H9 (cell line): Measurements from ENCODE around the gene ACRV1. TPM values are rescaled to one million over a fixed set of nuclear protein-coding genes. Genes with fewer than 3 reads are reported as not detected.

Experiments used
- DNase-seq: peaks from one replicate; pipeline ENCODE4 v3.0.0-alpha.2; 2017
- H2AFZ ChIP-seq: one replicate; pipeline ENCODE4 v1.6.1; 2013; ENCODE audit warnings: mild to moderate bottlenecking, low read length, control low read depth, moderate library complexity
- H2AK5ac ChIP-seq: 2 replicates; pipeline ENCODE4 v1.6.1; 2013; ENCODE audit warnings: low read length, control low read depth, mixed read lengths; ENCODE audit not compliant: insufficient read length
- H2BK120ac ChIP-seq: one replicate; pipeline ENCODE4 v1.6.1; 2013; ENCODE audit warnings: low read depth, mild to moderate bottlenecking, low read length, control low read depth, inconsistent platforms; ENCODE audit not compliant: poor library complexity, severe bottlenecking
- H2BK12ac ChIP-seq: 2 replicates; pipeline ENCODE4 v1.6.1; 2013; ENCODE audit warnings: low read length, control low read depth, mixed read lengths, low read depth; ENCODE audit not compliant: insufficient read length
- H2BK15ac ChIP-seq: 2 replicates; pipeline ENCODE4 v1.6.1; 2013; ENCODE audit warnings: low read depth, low read length, control low read depth
- H2BK20ac ChIP-seq: one replicate; pipeline ENCODE4 v1.6.1; 2013; ENCODE audit warnings: low read depth, mild to moderate bottlenecking, low read length, control low read depth, inconsistent platforms; ENCODE audit not compliant: poor library complexity, severe bottlenecking
- H2BK5ac ChIP-seq: 2 replicates; pipeline ENCODE4 v1.6.1; 2013; ENCODE audit warnings: low read length, control low read depth, mixed read lengths; ENCODE audit not compliant: insufficient read length
- H3K14ac ChIP-seq: 2 replicates; pipeline ENCODE4 v1.6.1; 2013; ENCODE audit warnings: low read length, control low read depth; ENCODE audit not compliant: insufficient read depth
- H3K18ac ChIP-seq: 2 replicates; pipeline ENCODE4 v1.6.1; 2013; ENCODE audit warnings: low read depth, mild to moderate bottlenecking, mixed read lengths, low read length, control low read depth; ENCODE audit not compliant: insufficient read length
- H3K23ac ChIP-seq: 2 replicates; pipeline ENCODE4 v1.6.1; 2013; ENCODE audit warnings: low read length, control low read depth, mixed read lengths, low read depth; ENCODE audit not compliant: insufficient read length
- H3K23me2 ChIP-seq: 2 replicates; pipeline ENCODE4 v1.6.1; 2013; ENCODE audit warnings: low read depth, mild to moderate bottlenecking, mixed read lengths, low read length, control low read depth; ENCODE audit not compliant: insufficient read length, poor library complexity, severe bottlenecking
- H3K27ac ChIP-seq: 2 replicates; pipeline ENCODE4 v1.5.1; 2013; ENCODE audit warnings: low read length, control low read depth, mixed read lengths, low read depth; ENCODE audit not compliant: insufficient read length
- H3K27me3 ChIP-seq: 2 replicates; pipeline ENCODE4 v1.6.1; 2013; ENCODE audit warnings: low read length, control low read depth, inconsistent platforms; ENCODE audit not compliant: insufficient read depth
- H3K4ac ChIP-seq: 2 replicates; pipeline ENCODE4 v1.6.1; 2013; ENCODE audit warnings: low read depth, mild to moderate bottlenecking, control low read depth, inconsistent platforms, low read length, moderate library complexity
- H3K4me1 ChIP-seq: 2 replicates; pipeline ENCODE4 v1.6.1; 2013; ENCODE audit warnings: low read length, control low read depth, inconsistent platforms; ENCODE audit not compliant: insufficient read depth
- H3K4me2 ChIP-seq: 2 replicates; pipeline ENCODE4 v1.6.1; 2013; ENCODE audit warnings: low read length, control low read depth, mixed read lengths; ENCODE audit not compliant: insufficient read length, insufficient read depth
- H3K56ac ChIP-seq: 2 replicates; pipeline ENCODE4 v1.6.1; 2013; ENCODE audit warnings: low read depth, mild to moderate bottlenecking, mixed read lengths, low read length, control low read depth; ENCODE audit not compliant: insufficient read length
- H3K79me1 ChIP-seq: 2 replicates; pipeline ENCODE4 v1.6.1; 2013; ENCODE audit warnings: low read depth, mild to moderate bottlenecking, moderate library complexity, low read length, control low read depth, inconsistent platforms; ENCODE audit not compliant: insufficient read depth, poor library complexity, severe bottlenecking
- H3K79me2 ChIP-seq: 2 replicates; pipeline ENCODE4 v1.6.1; 2013; ENCODE audit warnings: low read length, control low read depth, inconsistent platforms; ENCODE audit not compliant: insufficient read depth
- H3K9ac ChIP-seq: 2 replicates; pipeline ENCODE4 v1.6.1; 2013; ENCODE audit warnings: low read length, control low read depth, mixed read lengths; ENCODE audit not compliant: insufficient read length; ENCODE audit errors: extremely low read depth
- H3K9me3 ChIP-seq: one replicate; pipeline ENCODE4 v1.6.1; 2013; ENCODE audit warnings: low read depth, low read length, inconsistent platforms; ENCODE audit not compliant: control insufficient read depth
- H3T11ph ChIP-seq: one replicate; pipeline ENCODE4 v1.6.1; 2013; ENCODE audit warnings: mild to moderate bottlenecking, low read length, control low read depth, inconsistent platforms
- H4K20me1 ChIP-seq: one replicate; pipeline ENCODE4 v1.6.1; 2013; ENCODE audit not compliant: control insufficient read depth, insufficient read length, insufficient read depth
- H4K5ac ChIP-seq: 2 replicates; pipeline ENCODE4 v1.6.1; 2013; ENCODE audit warnings: low read depth, mild to moderate bottlenecking, mixed read lengths, low read length, control low read depth; ENCODE audit not compliant: insufficient read length
- H4K8ac ChIP-seq: replicated peaks from 2 replicates; pipeline ENCODE4 v1.6.1; 2013; ENCODE audit warnings: low read length, control low read depth, mixed read lengths, low read depth; ENCODE audit not compliant: insufficient read length
- H4K91ac ChIP-seq: 2 replicates; pipeline ENCODE4 v1.6.1; 2013; ENCODE audit warnings: low read depth, mild to moderate bottlenecking, moderate library complexity, mixed read lengths, low read length, control low read depth; ENCODE audit not compliant: insufficient read length
- H3K27ac Mint-ChIP-seq, 3 experiments: 2 replicates in 2 of 3; 3 replicates in 1 of 3; pipeline ENCODE4 v1.8.0; 2020 to 2021; ENCODE audit warnings: mixed read lengths in 3 of 3, mild to moderate bottlenecking in 1 of 3, moderate library complexity in 1 of 3
- H3K27me3 Mint-ChIP-seq: 2 replicates; pipeline ENCODE4 v1.8.0; 2021; ENCODE audit warnings: low read depth, mild to moderate bottlenecking, moderate library complexity, mixed read lengths
- H3K36me3 Mint-ChIP-seq, 3 experiments: 2 replicates in 2 of 3; 3 replicates in 1 of 3; pipeline ENCODE4 v1.8.0; 2020 to 2021; ENCODE audit warnings: low read depth in 3 of 3, mixed read lengths in 3 of 3; ENCODE audit not compliant: insufficient read depth in 1 of 3
- H3K4me1 Mint-ChIP-seq, 2 experiments: 2 replicates each; pipeline ENCODE4 v1.8.0; 2020; ENCODE audit warnings: mixed read lengths in 2 of 2
- H3K4me3 Mint-ChIP-seq, 2 experiments: 2 replicates in 1 of 2; 3 replicates in 1 of 2; pipeline ENCODE4 v1.8.0; 2020 to 2021; ENCODE audit warnings: mild to moderate bottlenecking in 2 of 2, mixed read lengths in 2 of 2, moderate library complexity in 1 of 2
- H3K9me3 Mint-ChIP-seq, 2 experiments: 2 replicates in 1 of 2; 3 replicates in 1 of 2; pipeline ENCODE4 v1.8.0; 2020; ENCODE audit warnings: mild to moderate bottlenecking in 2 of 2, mixed read lengths in 2 of 2, moderate library complexity in 1 of 2
- CTCF ChIP-seq: fragments of 200-600 bp; sonication (generic); conservative IDR thresholded peaks from 3 replicates; pipeline ENCODE4 v1.8.0; 2021; ENCODE audit warnings: antibody characterized with exemption, mild to moderate bottlenecking
- WGBS: extraction: QIAGEN DNeasy Blood & Tissue Kit; methylation state at CpG from one replicate; pipeline ENCODE4 v1.1.7; 2013; ENCODE audit warnings: missing lambda C conversion rate, low lambda C conversion rate, mixed read lengths; ENCODE audit not compliant: insufficient read length; ENCODE audit errors: extremely low coverage; 5-methylcytosine and 5-hydroxymethylcytosine counted together
- total RNA-seq: library from RNA; stranded (reverse); gene quantifications from 2 replicates; pipeline ENCODE4 v1.2.1, GENCODE V29; 2021

The ACRV1 gene
- total RNA-seq, 1 experiment from 2014 or later: not detected

GRCh38 chr11:125626288-125626950 is 54.2 kb downstream of the ACRV1 start:
- Histone ChIP-seq H3K27ac (peak overlapping the region; percentile 91), H2BK12ac (no peak overlapping the region), H4K91ac (no peak overlapping the region), H3K27me3 (no peaks in the 10 kb centered on the region), H3K9ac (peak overlapping the region; percentile 98), H3K14ac (peak overlapping the region; percentile 96; the same call in 1 of the 2 replicates), H3K79me2 (peaks cover 3% of the 10 kb centered on the region; the same call in 1 of the 2 replicates), H3K56ac (peak overlapping the region; percentile 18), H3K18ac (no peak overlapping the region), H4K5ac (no peak overlapping the region), H3T11ph (no peak overlapping the region), H4K20me1 (no peaks in the 10 kb centered on the region), H3K4ac (no peak overlapping the region), H2BK120ac (no peak overlapping the region), H4K8ac (no peak overlapping the region), H3K23me2 (no peaks in the 10 kb centered on the region), H3K23ac (no peak overlapping the region), H2AK5ac (no peak overlapping the region), H3K4me1 (no peaks in the 10 kb centered on the region), H2AFZ (no peak overlapping the region), H2BK20ac (no peak overlapping the region), H3K79me1 (no peaks in the 10 kb centered on the region), H2BK5ac (no peak overlapping the region), H3K4me2 (peak overlapping the region; percentile 91), H3K9me3 (no peaks in the 10 kb centered on the region), H2BK15ac (no peak overlapping the region)
- peak; percentile 92 for DNase-seq
- Mint-ChIP-seq H3K4me3 (peak overlapping the region; percentile 86 to 93), H3K27me3 (no peaks in the 10 kb centered on the region), H3K36me3 (peaks cover 13 to 47% (median 43%) of the 10 kb centered on the region in 3 experiments), H3K9me3 (no peaks in the 10 kb centered on the region), H3K27ac (peak overlapping the region; percentile 98 to 100 (median 99)), H3K4me1 (peaks cover 14 to 16% of the 10 kb centered on the region in 2 experiments)
- WGBS: no CpG with 5 or more reads among the region's 18 CpGs
- peak; percentile 49; the same call in 2 of the 3 replicates for TF ChIP-seq CTCF
